OCI-LY3 (cell line): ENCODE measurements around the gene TCF12.

Experiments used
- H2AFZ ChIP-seq: fragments of 200-600, 300-600 bp; shearing (Covaris generic); 2 replicates; pipeline ENCODE4 v1.6.0; 2014; ENCODE audit warnings: antibody characterized with exemption, low read depth, low read length
- H3K27ac ChIP-seq: fragments of 200-600, 300-600 bp; sonication (generic); 2 replicates; pipeline ENCODE4 v1.5.1; 2014; ENCODE audit warnings: mild to moderate bottlenecking, low read length, moderate library complexity, mixed read lengths
- H3K27me3 ChIP-seq: fragments of 200-600, 300-600 bp; sonication (generic); 2 replicates; pipeline ENCODE4 v1.6.1; 2014; ENCODE audit warnings: low read depth, low read length, mixed read lengths
- H3K36me3 ChIP-seq: fragments of 200-600, 300-600 bp; sonication (generic); replicated peaks from 2 replicates; pipeline ENCODE3; 2014; ENCODE audit warnings: low read depth, low read length, mixed read lengths
- H3K4me1 ChIP-seq: fragments of 300-600, 200-600 bp; sonication (generic); 2 replicates; pipeline ENCODE4 v1.6.1; 2014; ENCODE audit warnings: low read length, mixed read lengths
- H3K4me2 ChIP-seq: fragments of 200-600, 300-600 bp; sonication (generic); 2 replicates; pipeline ENCODE4 v1.6.1; 2014; ENCODE audit warnings: low read length, mixed read lengths
- H3K4me3 ChIP-seq: fragments of 300-600, 200-600 bp; sonication (generic); 2 replicates; pipeline ENCODE4 v1.5.1; 2014; ENCODE audit warnings: antibody characterized with exemption, mild to moderate bottlenecking, low read length, moderate library complexity
- H3K79me2 ChIP-seq: fragments of 300-600, 200-600 bp; shearing (Covaris generic); 2 replicates; pipeline ENCODE4 v1.6.1; 2014; ENCODE audit warnings: mild to moderate bottlenecking, low read length, mixed read lengths
- H3K9ac ChIP-seq: fragments of 300-600, 200-600 bp; shearing (Covaris generic); 2 replicates; pipeline ENCODE4 v1.6.0; 2014; ENCODE audit warnings: mild to moderate bottlenecking, low read length, moderate library complexity
- H3K9me3 ChIP-seq: fragments of 200-600, 300-600 bp; shearing (Covaris generic); 2 replicates; pipeline ENCODE4 v1.6.1; 2014; ENCODE audit warnings: low read length, mixed read lengths; ENCODE audit not compliant: insufficient read depth
- H4K20me1 ChIP-seq: fragments of 200-600, 300-600 bp; sonication (generic); 2 replicates; pipeline ENCODE4 v1.6.1; 2016; ENCODE audit warnings: low read length, mixed read lengths; ENCODE audit not compliant: insufficient read depth
- EZH2phosphoT487 ChIP-seq: fragments of 200-600 bp; shearing (Covaris generic); IDR thresholded peaks from 2 replicates; pipeline ENCODE4 v1.6.1; 2018; ENCODE audit warnings: antibody characterized with exemption, mixed run types, low read depth
- TF ChIP-seq, protein P1 (sequence below): fragments of 200-600, 300-600 bp; sonication (generic); IDR thresholded peaks from 2 replicates; pipeline ENCODE4 v1.5.1; 2014; ENCODE audit warnings: antibody characterized with exemption, low read length, low read depth

The TCF12 gene

DNA sequence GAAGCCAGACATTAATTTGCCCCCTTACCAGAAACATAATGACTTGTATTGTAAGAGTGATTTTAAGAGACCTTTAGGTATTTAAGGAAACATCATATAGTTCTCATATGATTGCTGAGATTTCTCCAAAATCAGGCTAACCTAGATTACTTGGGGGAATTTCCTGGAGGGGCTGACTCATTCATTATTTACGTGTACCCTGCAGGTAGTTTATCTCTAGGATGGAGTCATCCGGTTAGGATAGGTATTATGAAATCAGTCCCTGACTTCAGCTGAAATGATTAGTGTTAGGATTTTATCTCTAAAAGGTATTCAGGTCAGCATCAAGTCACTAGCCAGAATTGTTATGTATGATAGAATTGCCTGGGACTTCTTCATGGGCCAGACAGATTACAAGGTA lies 97.5 kb downstream of the TCF12 start:
- H3K79me2 ChIP-seq: peaks cover 16% of the 10 kb centered on the region
- H3K4me2 ChIP-seq: no peak overlapping the region

DNA sequence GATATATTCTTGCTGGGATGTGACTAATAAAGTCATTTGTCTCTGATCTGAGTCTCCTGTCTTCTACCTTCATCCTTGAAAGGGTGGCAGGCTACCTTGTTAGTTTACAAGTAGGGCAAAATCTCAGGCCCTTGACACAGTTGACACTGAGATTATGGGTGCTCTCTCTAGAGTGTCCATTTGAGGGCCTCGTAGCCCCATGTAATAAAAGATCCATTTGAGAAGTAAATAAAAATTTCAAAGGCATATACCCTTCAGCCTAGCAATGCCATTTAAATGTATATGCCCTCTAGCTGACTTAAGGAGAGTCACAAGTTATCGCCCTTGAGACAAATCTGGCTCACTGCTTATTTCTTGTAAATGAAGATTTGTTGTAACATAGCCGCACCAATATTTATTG lies 98.6 kb downstream of the TCF12 start:
- Histone ChIP-seq H3K36me3 (no peaks in the 10 kb centered on the region), H3K9ac (no peak overlapping the region), H3K4me1 (no peaks in the 10 kb centered on the region), H3K79me2 (peaks cover 17% of the 10 kb centered on the region), H2AFZ (no peak overlapping the region), H4K20me1 (peaks cover 15% of the 10 kb centered on the region; the same call in 1 of the 2 replicates), H3K27me3 (no peaks in the 10 kb centered on the region), H3K27ac (no peak overlapping the region), H3K9me3 (no peaks in the 10 kb centered on the region), H3K4me3 (no peak overlapping the region), H3K4me2 (no peak overlapping the region)
- TF ChIP-seq, protein P1, sequence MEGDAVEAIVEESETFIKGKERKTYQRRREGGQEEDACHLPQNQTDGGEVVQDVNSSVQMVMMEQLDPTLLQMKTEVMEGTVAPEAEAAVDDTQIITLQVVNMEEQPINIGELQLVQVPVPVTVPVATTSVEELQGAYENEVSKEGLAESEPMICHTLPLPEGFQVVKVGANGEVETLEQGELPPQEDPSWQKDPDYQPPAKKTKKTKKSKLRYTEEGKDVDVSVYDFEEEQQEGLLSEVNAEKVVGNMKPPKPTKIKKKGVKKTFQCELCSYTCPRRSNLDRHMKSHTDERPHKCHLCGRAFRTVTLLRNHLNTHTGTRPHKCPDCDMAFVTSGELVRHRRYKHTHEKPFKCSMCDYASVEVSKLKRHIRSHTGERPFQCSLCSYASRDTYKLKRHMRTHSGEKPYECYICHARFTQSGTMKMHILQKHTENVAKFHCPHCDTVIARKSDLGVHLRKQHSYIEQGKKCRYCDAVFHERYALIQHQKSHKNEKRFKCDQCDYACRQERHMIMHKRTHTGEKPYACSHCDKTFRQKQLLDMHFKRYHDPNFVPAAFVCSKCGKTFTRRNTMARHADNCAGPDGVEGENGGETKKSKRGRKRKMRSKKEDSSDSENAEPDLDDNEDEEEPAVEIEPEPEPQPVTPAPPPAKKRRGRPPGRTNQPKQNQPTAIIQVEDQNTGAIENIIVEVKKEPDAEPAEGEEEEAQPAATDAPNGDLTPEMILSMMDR: peak; percentile 17; the same call in 1 of the 2 replicates
- no peak for TF ChIP-seq EZH2phosphoT487

More for the DNA sequence above, 97.5 kb downstream of the TCF12 start:
- Histone ChIP-seq H3K27me3 (no peaks in the 10 kb centered on the region), H3K9me3 (no peaks in the 10 kb centered on the region), H3K4me3 (no peak overlapping the region), H3K9ac (no peak overlapping the region), H3K36me3 (no peaks in the 10 kb centered on the region), H4K20me1 (peaks cover 18% of the 10 kb centered on the region; the same call in 1 of the 2 replicates), H3K27ac (no peak overlapping the region), H3K4me1 (peaks cover 4% of the 10 kb centered on the region; the same call in 1 of the 2 replicates), H2AFZ (no peak overlapping the region)
- TF ChIP-seq, protein P1: no peak
- no peak for TF ChIP-seq EZH2phosphoT487

DNA sequence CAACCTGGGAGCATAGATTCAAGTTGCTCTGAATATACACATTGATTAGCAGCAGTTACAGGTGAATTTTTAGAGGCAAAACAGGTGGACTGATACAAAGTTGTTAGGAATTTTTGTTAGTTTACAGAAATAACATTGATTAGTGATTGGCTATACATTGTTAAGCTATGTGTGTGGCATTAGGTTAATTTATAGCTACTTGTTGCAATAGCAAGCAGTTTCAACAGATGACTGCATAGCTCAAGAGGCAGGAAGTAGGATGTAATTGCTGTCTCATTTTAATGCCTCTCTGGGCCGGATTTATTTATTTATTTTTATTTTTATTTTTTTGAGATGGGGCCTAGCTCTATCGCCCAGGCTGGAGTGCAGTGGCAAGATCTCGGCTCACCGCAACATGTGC lies 99.7 kb downstream of the TCF12 start:
- no peak overlapping the region for H3K4me2 ChIP-seq

DNA sequence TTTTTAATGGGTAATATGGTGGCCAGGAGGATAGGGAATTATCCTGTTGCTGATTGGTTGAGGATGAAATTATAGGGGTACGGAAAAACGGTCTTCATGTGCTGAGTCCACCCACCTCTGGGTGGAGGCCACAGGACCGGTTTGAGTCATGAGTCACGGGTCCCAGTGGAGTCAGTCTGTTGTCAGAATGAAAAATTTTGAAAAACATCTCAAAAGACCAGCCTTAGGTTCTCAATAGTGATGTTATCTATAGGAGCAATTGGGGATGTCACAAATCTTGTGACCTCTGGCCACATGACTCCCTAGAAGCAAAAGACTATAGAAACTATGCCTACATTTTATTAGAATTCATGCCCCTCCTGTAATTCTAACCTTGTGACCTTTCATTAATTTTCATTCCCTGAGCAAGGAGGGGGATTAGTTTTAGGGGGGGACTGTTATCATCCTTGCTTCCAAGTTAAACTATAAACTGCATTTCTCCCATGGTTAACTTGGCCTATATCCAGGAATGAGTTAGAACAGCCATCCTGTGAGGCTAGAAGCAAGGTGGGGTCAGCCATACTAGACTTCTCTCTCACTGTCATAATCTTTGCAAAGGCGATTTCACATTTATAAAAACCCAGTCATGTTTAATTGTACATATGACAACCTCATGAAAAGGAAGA lies 101.2 kb downstream of the TCF12 start:
- Histone ChIP-seq H4K20me1 (peaks cover 7% of the 10 kb centered on the region), H3K9me3 (no peaks in the 10 kb centered on the region), H3K36me3 (no peaks in the 10 kb centered on the region), H3K4me3 (no peak overlapping the region), H3K4me1 (peaks cover 8% of the 10 kb centered on the region), H3K9ac (no peak overlapping the region), H3K79me2 (peaks cover 16% of the 10 kb centered on the region), H3K27me3 (no peaks in the 10 kb centered on the region), H3K27ac (no peak overlapping the region), H3K4me2 (no peak overlapping the region), H2AFZ (no peak overlapping the region)
- TF ChIP-seq, protein P1: no peak
- TF ChIP-seq EZH2phosphoT487: no peak

More for the DNA sequence above, 99.7 kb downstream of the TCF12 start:
- Histone ChIP-seq H4K20me1 (peaks cover 15% of the 10 kb centered on the region), H3K36me3 (no peaks in the 10 kb centered on the region), H3K27me3 (no peaks in the 10 kb centered on the region), H3K27ac (no peak overlapping the region), H3K9ac (no peak overlapping the region), H2AFZ (no peak overlapping the region), H3K4me3 (no peak overlapping the region), H3K9me3 (no peaks in the 10 kb centered on the region), H3K79me2 (peaks cover 17% of the 10 kb centered on the region), H3K4me1 (peaks cover 6% of the 10 kb centered on the region)
- no peak for TF ChIP-seq EZH2phosphoT487
- TF ChIP-seq, protein P1: no peak
